GM18498 (cell line): ENCODE data around the gene CELSR1.
"Not testable (repeated sequence)": the region's sequence is repeated elsewhere in the genome, so short reads cannot be mapped to it uniquely, and the experiment has no call there.

Experiments used
- ATAC-seq: cut with Tn5 transposase; IDR thresholded peaks from one replicate; pipeline ENCODE4 v1.9.1; 2021; ENCODE audit warnings: mild to moderate bottlenecking, moderate library complexity; ENCODE audit not compliant: unreplicated experiment

The CELSR1 gene

GRCh38 chr22:46515208-46516111, 22.0 kb downstream of the CELSR1 start:
- ATAC-seq: no peak

GRCh38 chr22:46514592-46515207, 22.7 kb downstream of the CELSR1 start:
- ATAC-seq: no peak

DNA sequence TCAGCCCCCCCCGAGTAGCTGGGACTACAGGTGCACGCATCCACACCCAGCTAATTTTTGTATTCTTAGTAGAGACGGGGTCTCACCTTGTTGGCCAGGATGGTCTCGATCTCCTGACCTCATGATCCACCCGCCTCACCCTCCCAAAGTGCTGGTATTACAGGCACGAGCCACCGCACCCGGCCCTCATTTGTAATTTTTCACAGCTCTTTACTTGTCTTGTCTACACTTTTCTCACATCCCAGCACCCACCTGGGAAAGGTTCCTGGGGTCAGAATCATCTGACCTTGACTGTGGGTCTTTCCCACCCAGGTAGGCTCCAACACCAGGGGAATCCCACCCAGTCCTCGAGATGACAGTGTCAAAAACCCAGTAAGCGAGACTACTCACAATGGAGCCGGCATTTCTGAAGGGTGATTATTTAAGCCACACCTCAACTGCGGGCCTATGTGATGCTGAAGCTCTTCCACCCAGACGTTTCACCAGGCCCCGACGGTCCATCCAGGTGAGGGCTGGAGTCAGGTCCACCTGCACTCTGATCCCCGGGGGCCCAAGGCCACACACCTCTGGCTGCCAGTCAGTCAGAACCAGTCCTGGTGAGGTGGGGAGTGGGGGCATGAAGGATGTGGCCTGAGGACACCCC, 23.4 kb downstream of the CELSR1 start:
- ATAC-seq: no peak

- no peak for ATAC-seq
These were observed 24.7 kb downstream of the CELSR1 start for GRCh38 chr22:46512683-46513082.

GRCh38 chr22:46512039-46512370, 25.4 kb downstream of the CELSR1 start:
- ATAC-seq: no peak

GRCh38 chr22:46511151-46512038, 26.0 kb downstream of the CELSR1 start:
- no peak for ATAC-seq

DNA sequence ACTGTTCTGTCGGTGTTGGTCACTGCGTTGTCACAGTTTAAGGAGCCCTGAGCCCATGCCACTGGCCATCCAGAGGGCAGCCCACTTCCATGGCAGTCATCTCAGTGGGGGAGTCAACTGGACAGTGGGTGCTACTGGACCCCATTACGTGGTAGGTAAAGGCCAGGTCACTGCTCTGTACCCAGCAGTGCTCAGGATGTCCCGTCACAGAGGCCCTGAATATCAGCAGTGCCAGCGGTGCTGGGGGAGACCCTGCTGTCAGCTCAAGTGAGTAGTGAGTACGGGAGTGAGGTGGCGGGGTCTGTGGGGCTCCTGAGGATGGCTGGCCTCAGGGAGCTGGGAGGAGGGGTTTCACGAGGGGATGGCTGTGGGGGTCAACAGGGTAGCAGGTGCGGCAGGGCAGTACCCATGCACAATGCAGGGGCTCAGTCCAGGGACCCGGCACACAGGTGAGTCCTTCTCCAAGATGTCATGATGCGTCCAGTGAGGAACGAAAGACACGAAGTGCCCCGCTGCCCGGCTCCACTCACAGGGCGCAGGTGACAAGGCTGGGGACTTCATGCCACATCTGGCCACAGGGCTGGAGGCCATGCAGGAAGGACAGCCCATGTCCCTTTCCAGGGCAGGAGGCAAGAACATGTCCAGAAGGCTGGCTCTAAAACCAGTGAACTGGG, 27.9 kb downstream of the CELSR1 start:
- ATAC-seq: no peak

DNA sequence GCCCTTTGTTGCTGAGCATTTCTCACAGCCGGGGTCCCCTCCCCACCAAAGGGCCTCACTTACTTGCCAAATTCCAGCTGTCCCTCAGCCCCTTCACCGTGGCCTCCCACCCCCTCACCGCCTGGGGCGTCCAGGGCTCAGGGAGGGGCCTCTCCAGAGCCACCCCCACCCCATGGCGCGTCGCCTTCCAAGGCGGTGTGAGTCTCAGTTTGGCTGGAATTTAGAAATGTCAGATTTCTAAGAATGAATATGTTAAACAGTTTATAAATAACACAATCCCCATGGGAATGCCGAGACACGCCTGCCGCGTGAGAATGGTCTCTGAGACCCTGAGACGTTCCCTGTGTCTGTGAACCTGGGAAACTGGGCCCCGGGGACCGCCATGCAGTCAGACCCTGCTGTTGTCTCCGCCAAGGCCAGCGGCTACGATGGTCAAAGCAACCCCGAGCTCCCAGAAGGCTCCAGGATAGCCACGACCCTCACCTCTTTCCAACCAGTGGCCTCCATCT, 28.9 kb downstream of the CELSR1 start:
- ATAC-seq: no peak

- no peak for ATAC-seq
These were observed 29.7 kb downstream of the CELSR1 start for GRCh38 chr22:46507451-46508425.

GRCh38 chr22:46504584-46504983, 32.8 kb downstream of the CELSR1 start:
- ATAC-seq: no peak

GRCh38 chr22:46502440-46503175, 34.8 kb downstream of the CELSR1 start:
- no peak for ATAC-seq

DNA sequence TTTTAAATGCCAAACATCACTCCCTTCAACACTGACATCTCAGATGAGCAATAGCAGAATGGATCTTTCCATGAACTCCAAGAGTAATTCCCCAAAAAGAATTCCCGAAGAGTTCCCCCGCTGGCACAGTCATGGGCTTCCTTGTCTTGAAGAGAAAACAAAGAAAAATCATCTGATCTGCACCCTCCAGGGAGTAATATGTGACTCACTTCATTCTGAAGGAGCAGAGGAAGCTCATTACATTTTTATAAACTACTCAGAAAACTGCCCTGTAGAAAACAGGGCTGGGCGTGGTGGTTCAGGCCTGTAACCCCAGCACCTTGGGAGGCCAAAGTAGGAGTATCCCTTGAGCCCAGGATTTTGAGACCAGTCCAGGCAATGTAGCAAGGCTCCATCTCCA, 35.7 kb downstream of the CELSR1 start:
- ATAC-seq: no peak

GRCh38 chr22:46501265-46501664, 36.2 kb downstream of the CELSR1 start:
- ATAC-seq: not testable (repeated sequence)

DNA sequence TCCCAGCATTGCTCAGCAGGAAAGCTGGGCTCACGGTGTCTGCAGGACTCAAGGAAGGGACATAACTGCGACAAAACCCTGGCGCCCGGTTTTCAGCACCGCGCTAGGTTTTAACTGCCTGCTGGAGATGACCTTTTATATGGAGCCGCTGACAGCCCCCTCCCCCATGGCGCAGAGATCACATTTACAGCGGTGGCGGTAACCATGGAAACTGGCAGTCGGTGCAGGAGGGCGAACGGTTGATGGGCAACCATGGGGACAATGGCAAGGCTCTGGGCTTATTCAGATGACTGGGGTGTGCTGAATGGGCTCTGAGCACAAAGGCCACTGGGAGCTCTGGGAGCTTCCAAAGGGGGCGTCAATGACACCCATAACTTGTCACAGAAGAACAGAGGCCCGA, 37.2 kb downstream of the CELSR1 start:
- ATAC-seq: no peak

- no peak for ATAC-seq
These were observed 37.6 kb downstream of the CELSR1 start for GRCh38 chr22:46499805-46500189.

DNA sequence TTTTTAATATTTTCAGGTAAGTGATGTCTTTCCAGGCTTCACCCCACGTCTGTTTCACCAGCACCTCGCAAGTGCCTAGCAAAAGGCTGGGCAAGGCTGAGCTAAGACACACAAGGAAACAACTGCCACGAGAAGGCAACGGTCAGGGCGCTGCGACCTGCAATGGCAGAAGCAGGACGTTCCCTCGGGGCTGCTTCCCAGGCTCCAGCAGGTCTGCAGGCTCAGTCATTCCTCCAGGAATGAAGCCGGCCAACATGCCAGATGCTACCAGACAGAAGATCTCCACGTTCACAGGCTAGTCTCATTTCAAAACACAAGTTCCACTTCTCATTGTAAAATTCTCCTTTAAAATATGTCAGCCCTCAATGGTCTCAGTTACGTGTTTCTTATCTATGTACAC, 45.5 kb downstream of the CELSR1 start:
- ATAC-seq: no peak

DNA sequence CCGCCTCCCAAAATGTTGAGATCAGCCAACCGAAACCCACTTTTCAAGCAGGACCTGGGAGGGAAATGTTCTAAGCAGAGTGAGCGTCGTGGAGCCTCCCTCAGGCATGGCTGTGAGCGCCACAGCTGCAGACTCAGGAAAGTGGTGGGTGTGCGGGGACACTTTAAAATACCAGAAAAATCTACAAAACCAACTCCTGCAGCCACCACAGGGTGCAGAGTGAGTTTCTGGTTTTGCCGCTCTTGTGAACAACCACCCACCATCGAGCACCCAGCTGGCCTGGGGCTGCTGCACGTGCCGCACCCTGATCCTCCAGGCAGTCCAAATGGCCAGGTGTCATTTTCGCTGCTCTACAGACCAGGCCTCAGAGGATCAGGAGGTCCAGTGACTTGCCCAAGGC, 46.9 kb downstream of the CELSR1 start:
- ATAC-seq: no peak

GRCh38 chr22:46486996-46487717, 50.3 kb downstream of the CELSR1 start:
- ATAC-seq: no peak
